Measurements from ENCODE around the gene RBM42. TPM values are rescaled to one million over a fixed set of nuclear protein-coding genes. Genes with fewer than 3 reads are reported as not detected.

RBM42 gene
- total RNA-seq, 2 experiments from 2014 or later = 91.7 to 99.1 TPM

GRCh38 chr19:35655600-35655999 lies 26.8 kb downstream of the RBM42 start:
- Mint-ChIP-seq H3K27me3 (no peaks in the 10 kb centered on the region), H3K4me3 (no peak overlapping the region), H3K9me3 (no peaks in the 10 kb centered on the region), H3K36me3 (peaks cover 26% of the 10 kb centered on the region), H3K27ac (peak overlapping the region; percentile 62), H3K4me1 (peaks cover 7% of the 10 kb centered on the region)
- no peak for DNase-seq

- Mint-ChIP-seq H3K36me3 (peaks cover 22% of the 10 kb centered on the region), H3K27ac (no peak overlapping the region), H3K27me3 (no peaks in the 10 kb centered on the region), H3K4me1 (no peaks in the 10 kb centered on the region), H3K4me3 (no peak overlapping the region), H3K9me3 (no peaks in the 10 kb centered on the region)
- DNase-seq = no peak
Measured at GRCh38 chr19:35656700-35657099, 27.9 kb downstream of the RBM42 start.

GRCh38 chr19:35657904-35658700 lies 29.3 kb downstream of the RBM42 start:
- H3K36me3 Mint-ChIP-seq = peaks cover 22% of the 10 kb centered on the region
- DNase-seq = no peak
- no peak overlapping the region for H3K27ac Mint-ChIP-seq
- no peak overlapping the region for H3K4me3 Mint-ChIP-seq
- no peaks in the 10 kb centered on the region for H3K27me3 Mint-ChIP-seq
- H3K9me3 Mint-ChIP-seq = no peaks in the 10 kb centered on the region
- H3K4me1 Mint-ChIP-seq = no peaks in the 10 kb centered on the region

GRCh38 chr19:35661995-35662340 lies 33.1 kb downstream of the RBM42 start:
- Mint-ChIP-seq H3K4me3 (no peak overlapping the region), H3K36me3 (peaks cover 12% of the 10 kb centered on the region), H3K27me3 (no peaks in the 10 kb centered on the region), H3K4me1 (no peaks in the 10 kb centered on the region), H3K27ac (no peak overlapping the region), H3K9me3 (no peaks in the 10 kb centered on the region)
- no peak for DNase-seq

GRCh38 chr19:35663981-35664380 lies 35.1 kb downstream of the RBM42 start:
- no peaks in the 10 kb centered on the region for H3K27me3 Mint-ChIP-seq
- peaks cover 8% of the 10 kb centered on the region for H3K36me3 Mint-ChIP-seq
- H3K9me3 Mint-ChIP-seq = no peaks in the 10 kb centered on the region
- H3K27ac Mint-ChIP-seq = no peak overlapping the region
- H3K4me1 Mint-ChIP-seq = no peaks in the 10 kb centered on the region
- DNase-seq = no peak
- no peak overlapping the region for H3K4me3 Mint-ChIP-seq

- peaks cover 2% of the 10 kb centered on the region for H3K36me3 Mint-ChIP-seq
- no peak overlapping the region for H3K27ac Mint-ChIP-seq
Measured at GRCh38 chr19:35665157-35665556, 36.3 kb downstream of the RBM42 start.

GRCh38 chr19:35665604-35666003 lies 36.8 kb downstream of the RBM42 start:
- peaks cover 9% of the 10 kb centered on the region for H3K27me3 Mint-ChIP-seq
- H3K9me3 Mint-ChIP-seq = no peaks in the 10 kb centered on the region
- DNase-seq = no peak
- peaks cover 2% of the 10 kb centered on the region for H3K36me3 Mint-ChIP-seq
- no peak overlapping the region for H3K27ac Mint-ChIP-seq
- no peaks in the 10 kb centered on the region for H3K4me1 Mint-ChIP-seq
- H3K4me3 Mint-ChIP-seq = no peak overlapping the region

More at GRCh38 chr19:35665157-35665556, 36.3 kb downstream of the RBM42 start:
- peaks cover 7% of the 10 kb centered on the region for H3K27me3 Mint-ChIP-seq
- no peaks in the 10 kb centered on the region for H3K4me1 Mint-ChIP-seq
- DNase-seq = no peak
- no peaks in the 10 kb centered on the region for H3K9me3 Mint-ChIP-seq
- H3K4me3 Mint-ChIP-seq = no peak overlapping the region

GRCh38 chr19:35666251-35666913 lies 37.5 kb downstream of the RBM42 start, which contains the start of gene UPK1A:
UPK1A (plus strand) TSS chr19:35666517; CDS start chr19:35666813, 296 bp downstream.
- no peaks in the 10 kb centered on the region for H3K4me1 Mint-ChIP-seq
- no peak within 1 kb of the TSS for H3K27ac Mint-ChIP-seq
- no peaks in the 10 kb centered on the region for H3K9me3 Mint-ChIP-seq
- H3K27me3 Mint-ChIP-seq = peaks cover 16% of the 10 kb centered on the region
- peaks cover 2% of the 10 kb centered on the region for H3K36me3 Mint-ChIP-seq
- H3K4me3 Mint-ChIP-seq = no peak within 1 kb of the TSS
- DNase-seq = no peak

- peaks cover 6% of the 10 kb centered on the region for H3K4me1 Mint-ChIP-seq
- no peaks in the 10 kb centered on the region for H3K9me3 Mint-ChIP-seq
Measured at GRCh38 chr19:35669566-35669965, 40.7 kb downstream of the RBM42 start.

GRCh38 chr19:35669974-35670373 lies 41.1 kb downstream of the RBM42 start:
- Mint-ChIP-seq H3K4me3 (no peak overlapping the region), H3K27ac (no peak overlapping the region), H3K9me3 (no peaks in the 10 kb centered on the region), H3K4me1 (peaks cover 6% of the 10 kb centered on the region), H3K27me3 (peaks cover 43% of the 10 kb centered on the region), H3K36me3 (no peaks in the 10 kb centered on the region)
- DNase-seq = no peak

More at GRCh38 chr19:35669566-35669965, 40.7 kb downstream of the RBM42 start:
- no peak overlapping the region for H3K4me3 Mint-ChIP-seq
- H3K36me3 Mint-ChIP-seq = no peaks in the 10 kb centered on the region
- H3K27me3 Mint-ChIP-seq = peaks cover 43% of the 10 kb centered on the region
- no peak for DNase-seq
- H3K27ac Mint-ChIP-seq = no peak overlapping the region

- Mint-ChIP-seq H3K27me3 (peaks cover 43% of the 10 kb centered on the region), H3K9me3 (no peaks in the 10 kb centered on the region), H3K4me3 (no peak overlapping the region), H3K27ac (no peak overlapping the region), H3K36me3 (no peaks in the 10 kb centered on the region), H3K4me1 (peaks cover 6% of the 10 kb centered on the region)
- no peak for DNase-seq
Measured at GRCh38 chr19:35670686-35671085, 41.9 kb downstream of the RBM42 start.

GRCh38 chr19:35671818-35672217 lies 43.0 kb downstream of the RBM42 start:
- no peak for DNase-seq
- H3K4me1 Mint-ChIP-seq = peaks cover 6% of the 10 kb centered on the region

GRCh38 chr19:35673121-35673804 lies 44.4 kb downstream of the RBM42 start:
- Mint-ChIP-seq H3K9me3 (no peaks in the 10 kb centered on the region), H3K4me3 (peak overlapping the region; percentile 75), H3K4me1 (peaks cover 6% of the 10 kb centered on the region), H3K36me3 (no peaks in the 10 kb centered on the region), H3K27me3 (peaks cover 46% of the 10 kb centered on the region), H3K27ac (peak overlapping the region; percentile 16)
- DNase-seq = peak; percentile 58

More at GRCh38 chr19:35671818-35672217, 43.0 kb downstream of the RBM42 start:
- no peak overlapping the region for H3K27ac Mint-ChIP-seq
- peaks cover 45% of the 10 kb centered on the region for H3K27me3 Mint-ChIP-seq
- no peaks in the 10 kb centered on the region for H3K36me3 Mint-ChIP-seq
- H3K9me3 Mint-ChIP-seq = no peaks in the 10 kb centered on the region
- H3K4me3 Mint-ChIP-seq = no peak overlapping the region

- H3K27ac Mint-ChIP-seq = no peak overlapping the region
- H3K4me3 Mint-ChIP-seq = no peak overlapping the region
- H3K4me1 Mint-ChIP-seq = peaks cover 6% of the 10 kb centered on the region
- H3K9me3 Mint-ChIP-seq = no peaks in the 10 kb centered on the region
- H3K27me3 Mint-ChIP-seq = peaks cover 36% of the 10 kb centered on the region
- H3K36me3 Mint-ChIP-seq = no peaks in the 10 kb centered on the region
- DNase-seq = no peak
Measured at GRCh38 chr19:35675589-35676140, 46.8 kb downstream of the RBM42 start.
